Progenitor cell of endocrine pancreas (in vitro differentiated cells): ENCODE results near the gene RAB5B. TPM values are rescaled to one million over a fixed set of nuclear protein-coding genes. Genes with fewer than 3 reads are reported as not detected.
A peak's percentile ranks its signal among the peaks of the same experiment; 100 is the strongest.
"Not testable (repeated sequence)": the region's sequence is repeated elsewhere in the genome, so short reads cannot be mapped to it uniquely, and the experiment has no call there.

Experiments
- DNase-seq: peaks from one replicate; pipeline ENCODE4 v3.0.0; 2021; ENCODE audit warnings: low spot score; ENCODE audit not compliant: unreplicated experiment
- H3K27ac Mint-ChIP-seq: 2 replicates; pipeline ENCODE4 v1.8.0; 2021; ENCODE audit warnings: mild to moderate bottlenecking, moderate library complexity, mixed read lengths
- H3K27me3 Mint-ChIP-seq: 2 replicates; pipeline ENCODE4 v1.8.0; 2021; ENCODE audit warnings: mixed read lengths
- H3K36me3 Mint-ChIP-seq: 2 replicates; pipeline ENCODE4 v1.8.0; 2022; ENCODE audit warnings: mixed read lengths; ENCODE audit not compliant: insufficient read depth
- H3K4me1 Mint-ChIP-seq: 2 replicates; pipeline ENCODE4 v1.8.0; 2021; ENCODE audit warnings: low read depth, mixed read lengths
- H3K4me3 Mint-ChIP-seq: 2 replicates; pipeline ENCODE4 v1.8.0; 2021; ENCODE audit warnings: low read depth, mild to moderate bottlenecking, moderate library complexity, mixed read lengths
- H3K9me3 Mint-ChIP-seq: 2 replicates; pipeline ENCODE4 v1.8.0; 2021; ENCODE audit warnings: low read depth, mixed read lengths
- total RNA-seq: library from RNA; stranded (reverse); gene quantifications from 2 replicates; pipeline ENCODE4 v1.2.1, GENCODE V29; 2021
- TF ChIP-seq, protein P1 (sequence below): fragments of 200-600 bp; sonication (generic); IDR thresholded peaks from one replicate; pipeline ENCODE4 v1.5.0; 2021; ENCODE audit warnings: antibody characterized with exemption, mild to moderate bottlenecking; ENCODE audit not compliant: unreplicated experiment

The RAB5B gene
- total RNA-seq, 1 donor from 2014 or later, result 116 TPM

DNA sequence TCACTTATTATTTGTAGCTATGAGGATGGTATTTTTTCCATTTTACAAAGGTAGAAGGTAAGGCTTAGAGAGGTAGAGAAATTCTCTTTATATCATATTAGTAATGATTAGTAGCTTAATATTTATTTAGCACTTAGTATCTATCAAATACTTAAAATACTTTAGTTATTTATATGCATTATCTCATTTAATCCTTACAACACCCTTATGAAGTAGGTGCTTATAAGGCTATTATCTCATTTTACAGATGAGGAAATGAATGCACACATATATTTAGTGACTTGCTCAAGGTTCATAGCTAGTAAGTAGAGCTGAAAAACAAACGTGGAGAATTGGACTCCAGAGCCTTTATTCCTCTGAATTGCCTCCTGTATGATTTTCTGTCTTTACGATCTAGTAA is 11.0 kb downstream of the RAB5B start:
- Mint-ChIP-seq H3K36me3 (peaks cover 22% of the 10 kb centered on the region), H3K27ac (no peak overlapping the region)

DNA sequence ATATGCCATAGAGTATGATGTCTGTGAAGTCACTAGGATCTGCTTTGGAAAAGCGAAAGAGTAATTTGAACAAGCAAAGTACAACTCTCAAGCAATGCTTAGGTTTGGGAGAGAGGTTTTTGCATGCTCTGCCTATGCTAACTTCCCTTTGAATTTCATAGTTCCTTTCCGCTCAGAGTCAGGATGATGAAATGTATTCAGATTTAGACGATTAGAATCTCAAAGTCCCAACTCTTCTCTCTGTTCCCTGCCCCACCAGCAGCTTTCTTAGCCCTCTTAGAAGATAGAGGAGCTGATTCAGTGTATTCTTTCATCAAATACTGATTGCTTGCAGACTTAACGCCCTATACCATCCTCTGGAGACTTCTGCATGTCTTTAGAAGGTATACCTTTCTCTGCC is 11.5 kb downstream of the RAB5B start:
- no peaks in the 10 kb centered on the region for H3K4me1 Mint-ChIP-seq
- TF ChIP-seq, protein P1, sequence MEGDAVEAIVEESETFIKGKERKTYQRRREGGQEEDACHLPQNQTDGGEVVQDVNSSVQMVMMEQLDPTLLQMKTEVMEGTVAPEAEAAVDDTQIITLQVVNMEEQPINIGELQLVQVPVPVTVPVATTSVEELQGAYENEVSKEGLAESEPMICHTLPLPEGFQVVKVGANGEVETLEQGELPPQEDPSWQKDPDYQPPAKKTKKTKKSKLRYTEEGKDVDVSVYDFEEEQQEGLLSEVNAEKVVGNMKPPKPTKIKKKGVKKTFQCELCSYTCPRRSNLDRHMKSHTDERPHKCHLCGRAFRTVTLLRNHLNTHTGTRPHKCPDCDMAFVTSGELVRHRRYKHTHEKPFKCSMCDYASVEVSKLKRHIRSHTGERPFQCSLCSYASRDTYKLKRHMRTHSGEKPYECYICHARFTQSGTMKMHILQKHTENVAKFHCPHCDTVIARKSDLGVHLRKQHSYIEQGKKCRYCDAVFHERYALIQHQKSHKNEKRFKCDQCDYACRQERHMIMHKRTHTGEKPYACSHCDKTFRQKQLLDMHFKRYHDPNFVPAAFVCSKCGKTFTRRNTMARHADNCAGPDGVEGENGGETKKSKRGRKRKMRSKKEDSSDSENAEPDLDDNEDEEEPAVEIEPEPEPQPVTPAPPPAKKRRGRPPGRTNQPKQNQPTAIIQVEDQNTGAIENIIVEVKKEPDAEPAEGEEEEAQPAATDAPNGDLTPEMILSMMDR, result no peak
- DNase-seq, result no peak
- no peak overlapping the region for H3K27ac Mint-ChIP-seq
- H3K36me3 Mint-ChIP-seq, result peaks cover 22% of the 10 kb centered on the region
- H3K4me3 Mint-ChIP-seq, result no peak overlapping the region
- H3K9me3 Mint-ChIP-seq, result no peaks in the 10 kb centered on the region
- H3K27me3 Mint-ChIP-seq, result no peaks in the 10 kb centered on the region

More for the DNA sequence above, 11.0 kb downstream of the RAB5B start:
- no peaks in the 10 kb centered on the region for H3K4me1 Mint-ChIP-seq
- no peak for DNase-seq
- H3K9me3 Mint-ChIP-seq, result no peaks in the 10 kb centered on the region
- H3K27me3 Mint-ChIP-seq, result no peaks in the 10 kb centered on the region
- no peak overlapping the region for H3K4me3 Mint-ChIP-seq
- TF ChIP-seq, protein P1, result no peak

DNA sequence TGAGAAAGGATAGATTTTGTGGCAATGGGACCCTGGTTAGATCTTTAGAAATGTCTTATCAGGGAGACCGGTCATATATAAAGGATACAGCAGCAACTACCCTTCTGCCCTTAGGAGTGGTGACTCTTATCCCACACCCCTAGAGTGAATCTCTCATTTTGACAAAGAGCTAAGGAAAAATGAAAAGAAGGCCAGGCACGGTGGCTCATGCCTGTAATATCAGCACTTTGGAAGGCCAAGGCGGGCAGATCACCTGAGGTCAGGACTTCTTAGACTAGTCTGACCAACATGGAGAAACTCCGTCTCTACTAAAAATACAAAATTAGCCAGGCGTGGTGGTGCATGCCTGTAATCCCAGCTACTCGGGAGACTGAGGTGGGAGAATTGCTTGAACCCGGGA is 12.1 kb downstream of the RAB5B start:
- not testable (repeated sequence) for H3K4me1 Mint-ChIP-seq, H3K27me3 Mint-ChIP-seq, H3K27ac Mint-ChIP-seq

DNA sequence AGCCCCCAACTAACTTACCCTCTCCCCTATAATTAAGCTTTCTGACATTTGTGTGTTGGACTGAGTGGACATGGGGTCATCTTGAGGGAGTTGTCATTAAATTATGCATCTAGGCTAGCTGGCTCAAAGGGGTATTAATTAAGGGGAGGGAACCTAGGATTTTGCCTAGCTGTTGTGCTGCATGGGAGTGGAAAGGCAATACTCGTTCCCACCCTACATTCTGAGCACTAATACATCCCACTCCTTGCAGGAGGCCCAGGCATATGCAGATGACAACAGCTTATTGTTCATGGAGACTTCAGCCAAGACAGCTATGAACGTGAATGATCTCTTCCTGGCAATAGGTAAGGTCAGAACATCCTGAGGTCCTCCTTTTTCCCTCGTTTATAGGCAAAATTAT is 17.2 kb downstream of the RAB5B start:
- no peak overlapping the region for H3K4me3 Mint-ChIP-seq
- TF ChIP-seq, protein P1, result no peak
- no peaks in the 10 kb centered on the region for H3K27me3 Mint-ChIP-seq
- H3K9me3 Mint-ChIP-seq, result no peaks in the 10 kb centered on the region
- no peaks in the 10 kb centered on the region for H3K4me1 Mint-ChIP-seq
- peaks cover 25% of the 10 kb centered on the region for H3K36me3 Mint-ChIP-seq
- no peak for DNase-seq
- H3K27ac Mint-ChIP-seq, result no peak overlapping the region

More for the DNA sequence above, 12.1 kb downstream of the RAB5B start:
- H3K9me3 Mint-ChIP-seq, H3K4me3 Mint-ChIP-seq, DNase-seq: not testable (repeated sequence)
- H3K36me3 Mint-ChIP-seq, result peaks cover 23% of the 10 kb centered on the region

DNA sequence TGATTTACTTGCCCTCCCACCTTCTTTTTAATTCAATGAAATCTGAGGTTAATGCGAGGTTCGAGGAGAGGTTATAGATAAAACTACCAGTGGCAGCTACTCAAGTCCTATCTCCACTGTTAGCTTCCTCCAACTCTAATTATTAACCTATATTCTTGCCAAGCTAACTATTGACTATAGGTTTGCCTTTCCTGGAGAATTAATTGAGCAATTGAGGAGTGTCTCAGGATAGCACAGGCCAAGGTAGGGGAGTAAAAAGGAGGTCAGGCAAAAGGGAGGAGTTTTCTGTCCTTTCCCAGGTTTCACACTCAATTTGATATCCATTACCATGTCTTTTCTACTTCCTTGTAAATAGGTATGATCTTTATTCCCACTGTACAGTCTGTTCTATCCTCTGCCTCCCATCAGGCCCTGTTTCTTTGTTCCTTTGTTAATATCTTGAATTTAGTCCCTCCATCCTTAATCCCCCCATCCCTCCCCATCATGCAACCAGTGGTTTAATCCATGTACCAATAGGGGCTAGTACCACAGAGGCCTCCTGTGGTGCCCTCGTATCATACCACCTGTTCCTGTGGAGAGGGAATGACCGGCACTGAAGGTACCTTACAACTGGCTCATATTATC is 19.5 kb downstream of the RAB5B start:
- Mint-ChIP-seq H3K27me3 (no peaks in the 10 kb centered on the region), H3K36me3 (peaks cover 25% of the 10 kb centered on the region), H3K4me1 (peaks cover 10% of the 10 kb centered on the region), H3K27ac (peak overlapping the region; percentile 74), H3K4me3 (no peak overlapping the region), H3K9me3 (no peaks in the 10 kb centered on the region)
- DNase-seq, result no peak
- TF ChIP-seq, protein P1, result no peak

DNA sequence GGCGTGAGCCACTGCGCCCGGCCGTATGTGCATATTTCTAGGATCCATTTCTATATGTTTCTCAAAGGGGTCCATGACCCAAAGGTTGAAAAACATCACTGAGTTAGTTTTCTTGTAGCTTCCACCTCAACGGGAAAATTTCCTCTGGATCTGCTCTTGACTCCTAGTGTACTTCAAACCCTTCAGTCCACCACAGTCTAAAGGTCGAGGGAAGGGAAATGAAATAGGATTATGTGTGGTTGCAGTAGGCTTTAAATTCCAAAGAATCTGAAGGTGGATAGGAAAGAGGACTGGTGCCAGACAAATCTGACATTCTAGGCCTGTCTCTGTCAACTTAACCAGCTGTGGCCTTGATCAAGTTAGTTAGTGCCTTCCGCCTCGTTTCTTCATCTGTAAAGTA is 21.5 kb downstream of the RAB5B start:
- Mint-ChIP-seq H3K27me3 (no peaks in the 10 kb centered on the region), H3K9me3 (no peaks in the 10 kb centered on the region), H3K4me3 (no peak overlapping the region), H3K4me1 (peaks cover 13% of the 10 kb centered on the region), H3K36me3 (peaks cover 18% of the 10 kb centered on the region), H3K27ac (peak overlapping the region; percentile 59)
- no peak for DNase-seq
- TF ChIP-seq, protein P1, result no peak
